Breast epithelium (tissue), 4 donors: ENCODE data around the gene PCBP3. TPM values are rescaled to one million over a fixed set of nuclear protein-coding genes. Genes with fewer than 3 reads are reported as not detected.

Experiments
- DNase-seq, 2 donors: peaks; one replicate each; pipeline ENCODE4 v3.0.0-alpha.2; 2019; ENCODE audit warnings: low spot score in 2 of 2
- H3K27ac ChIP-seq, 2 donors: fragments of 200-600 bp; sonication (generic) in 1 of 2; one replicate each; pipeline ENCODE4 v1.5.1; 2016 to 2019; ENCODE audit warnings: mild to moderate bottlenecking in 1 of 2
- H3K27me3 ChIP-seq, 2 donors: fragments of 200-600 bp; sonication (generic) in 1 of 2; one replicate each; pipeline versions ENCODE4 v1.5.1 to v1.6.0; 2017 to 2019; ENCODE audit warnings: control low read depth in 1 of 2, mild to moderate bottlenecking in 1 of 2
- H3K36me3 ChIP-seq: fragments of 200-600 bp; one replicate; pipeline ENCODE4 v1.5.1; 2019
- H3K4me1 ChIP-seq, 2 donors: fragments of 200-600 bp; sonication (generic); one replicate each; pipeline ENCODE4 v1.5.1; 2016 to 2019; ENCODE audit warnings: control low read depth in 1 of 2
- H3K4me3 ChIP-seq, 3 donors: fragments of 200-600 bp; sonication (generic); 1 replicate in 2 of 3; 2 replicates in 1 of 3; pipeline ENCODE4 v1.5.1; 2016 to 2019; ENCODE audit warnings: mild to moderate bottlenecking in 3 of 3, moderate library complexity in 2 of 3
- H3K9me3 ChIP-seq, 2 donors: fragments of 200-600 bp; sonication (generic) in 1 of 2; one replicate each; pipeline ENCODE4 v1.5.1; 2016 to 2019; ENCODE audit warnings: control low read depth in 1 of 2
- CTCF ChIP-seq, 3 donors: fragments of 450-650 bp; IDR thresholded peaks; one replicate each; pipeline ENCODE4 v1.5.1; 2016 to 2017; ENCODE audit warnings: antibody characterized with exemption in 3 of 3, mild to moderate bottlenecking in 3 of 3, moderate library complexity in 3 of 3
- POLR2A ChIP-seq: fragments of 450-650 bp; IDR thresholded peaks from one replicate; pipeline ENCODE4 v1.6.1; 2016; ENCODE audit warnings: antibody characterized with exemption, mild to moderate bottlenecking, moderate library complexity
- POLR2AphosphoS5 ChIP-seq, 3 donors: sonication (generic); formaldehyde crosslinking; IDR thresholded peaks; one replicate each; pipeline ENCODE4 v1.6.1; 2017; ENCODE audit warnings: antibody characterized with exemption in 3 of 3
- intact Hi-C: fragments of 100-400 bp; cut with DNase I; formaldehyde crosslinking; loops from one replicate; pipeline ENCODE4 v1.15.1; 2023; ENCODE audit warnings: low total_unique reads
- total RNA-seq, 3 donors: library from RNA; depleted of rRNA; stranded (reverse); fragments of >200 nt; gene quantifications; one replicate each; pipeline ENCODE4 v1.1.0, GENCODE V29; 2016

PCBP3 gene
- total RNA-seq, 3 donors from 2014 or later, result 3.4 to 13.8 (median 4.6) TPM

- Histone ChIP-seq H3K4me1 (no peaks in the 10 kb centered on the region), H3K27ac (no peak overlapping the region), H3K36me3 (no peaks in the 10 kb centered on the region), H3K4me3 (no peak overlapping the region), H3K9me3 (no peaks in the 10 kb centered on the region), H3K27me3 (peaks cover 0 to 30% of the 10 kb centered on the region in 2 donors)
- DNase-seq, result peak in 1 of 2 donors; percentile 25
- TF ChIP-seq POLR2A (no peak), CTCF (IDR thresholded peaks at IDR 0.05) (no peak), POLR2AphosphoS5 (IDR thresholded peaks at IDR 0.05) (no peak)
- intact Hi-C loops, result no loop called here
These were observed 225.0 kb downstream of the PCBP3 start for GRCh38 chr21:45868488-45868887.

DNA sequence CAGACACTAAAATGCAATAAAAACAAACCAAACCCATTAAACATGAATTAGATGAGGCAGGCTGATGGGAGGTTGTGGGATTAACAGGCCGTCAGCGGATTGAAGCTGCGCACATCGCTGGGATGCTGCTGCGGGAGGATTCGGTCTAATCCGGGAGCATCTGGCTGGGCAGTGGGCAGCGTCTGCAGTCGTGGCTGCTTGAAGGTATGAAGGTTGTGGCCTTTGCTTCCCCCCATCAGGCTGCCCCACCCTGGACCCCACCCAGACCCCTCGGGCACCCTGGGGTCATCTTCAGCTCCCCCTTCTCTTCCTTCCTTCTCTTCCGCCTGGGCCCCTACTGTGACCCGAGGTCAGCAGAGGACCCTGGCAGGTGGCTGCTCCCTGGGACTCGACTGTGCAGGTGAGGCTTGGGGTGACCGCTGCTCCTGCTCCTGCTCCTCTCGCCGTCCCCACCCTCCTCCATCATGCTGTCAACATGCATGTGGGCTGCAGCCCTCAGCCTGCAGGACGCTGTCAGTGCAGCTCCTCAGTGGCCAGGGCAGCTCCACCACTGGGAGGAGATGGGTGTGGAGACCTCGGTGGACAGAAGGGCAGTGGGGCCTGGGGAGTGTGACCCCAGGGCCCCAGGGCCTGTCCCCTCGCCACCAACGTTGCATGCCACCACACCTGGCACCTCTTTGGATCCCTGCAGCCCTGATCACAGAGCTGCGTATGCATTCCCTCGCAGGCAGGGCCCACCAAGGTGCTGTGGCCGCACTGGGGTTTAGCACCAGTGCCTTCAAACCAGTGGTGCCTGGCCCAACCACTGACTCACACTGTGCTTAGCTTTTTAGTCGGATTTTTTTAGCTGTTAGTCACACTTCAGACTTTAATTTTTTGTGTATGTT lies 225.8 kb downstream of the PCBP3 start:
- Histone ChIP-seq H3K27ac (no peak overlapping the region), H3K4me1 (no peaks in the 10 kb centered on the region), H3K9me3 (no peaks in the 10 kb centered on the region), H3K4me3 (no peak overlapping the region), H3K36me3 (no peaks in the 10 kb centered on the region), H3K27me3 (peaks cover 0 to 22% of the 10 kb centered on the region in 2 donors)
- intact Hi-C loops, result no loop called here
- peak in 1 of 2 donors; percentile 47 for DNase-seq
- TF ChIP-seq POLR2AphosphoS5 (IDR thresholded peaks at IDR 0.05), result no peak
- TF ChIP-seq POLR2A, result no peak
- TF ChIP-seq CTCF (IDR thresholded peaks at IDR 0.05), result no peak

DNA sequence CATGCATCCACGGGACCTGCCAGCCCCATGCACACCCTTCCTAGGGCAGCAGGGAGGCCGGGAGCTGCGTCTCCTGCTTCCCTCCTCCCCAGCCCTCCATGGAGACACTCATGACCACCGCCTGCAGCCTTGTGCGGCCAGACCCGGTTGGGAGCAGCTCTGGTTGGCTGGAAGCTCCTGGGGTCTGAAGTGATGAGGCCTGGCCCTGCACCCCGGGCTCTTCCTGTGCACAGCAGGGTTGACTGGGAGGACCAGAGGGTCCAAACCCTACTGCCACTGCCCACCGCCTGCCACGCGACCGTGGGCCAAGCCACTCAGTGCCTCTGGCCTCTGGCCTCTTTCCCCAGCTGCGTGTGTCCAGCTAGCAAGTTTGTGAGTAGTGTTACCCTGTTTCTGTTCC lies 226.9 kb downstream of the PCBP3 start:
- no peak overlapping the region for H3K27ac ChIP-seq
- H3K4me1 ChIP-seq, result no peaks in the 10 kb centered on the region
- DNase-seq, result peak in 1 of 2 donors; percentile 40
- TF ChIP-seq CTCF (IDR thresholded peaks at IDR 0.05), result no peak
- no peak for TF ChIP-seq POLR2A
- no peak for TF ChIP-seq POLR2AphosphoS5 (IDR thresholded peaks at IDR 0.05)
- intact Hi-C loops, result no loop called here
- H3K4me3 ChIP-seq, result no peak overlapping the region
- H3K36me3 ChIP-seq, result no peaks in the 10 kb centered on the region
- H3K9me3 ChIP-seq, result no peaks in the 10 kb centered on the region
- H3K27me3 ChIP-seq, result peaks cover 0 to 22% of the 10 kb centered on the region in 2 donors

DNA sequence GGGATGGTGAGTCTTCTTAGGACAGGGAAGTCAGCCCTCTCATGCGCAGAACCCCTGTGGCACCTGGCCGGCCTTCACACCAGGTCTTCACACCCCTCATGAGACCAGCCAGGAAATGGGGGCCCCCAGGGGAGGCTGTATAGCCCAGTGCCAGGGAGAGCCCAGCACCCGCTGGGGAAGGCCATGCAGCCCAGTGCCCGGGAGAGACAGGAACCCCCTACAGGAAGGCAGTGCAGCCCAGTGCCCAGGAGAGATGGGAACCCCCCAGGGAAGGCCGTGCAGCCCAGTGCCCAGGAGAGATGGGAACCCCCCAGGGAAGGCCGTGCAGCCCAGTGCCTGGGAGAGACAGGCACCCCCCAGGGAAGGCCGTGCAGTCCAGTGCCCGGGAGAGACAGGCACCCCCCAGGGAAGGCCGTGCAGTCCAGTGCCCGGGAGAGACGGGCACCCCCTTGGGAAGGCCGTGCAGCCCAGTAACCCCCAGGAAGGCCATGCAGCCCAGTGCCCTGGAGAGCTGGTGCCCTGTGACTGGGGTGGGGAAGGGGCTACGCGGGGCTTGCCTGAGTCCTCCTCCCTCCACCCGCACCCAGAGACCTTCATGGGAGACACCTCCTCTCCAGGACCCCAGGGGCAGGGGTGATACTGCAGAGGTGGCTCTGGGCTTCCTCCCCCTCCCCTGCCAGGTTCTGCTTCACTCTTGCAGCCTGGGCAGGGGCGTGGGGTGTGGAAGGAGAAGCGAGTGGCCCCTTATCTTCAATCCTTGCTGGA lies 227.5 kb downstream of the PCBP3 start:
- H3K36me3 ChIP-seq, result no peaks in the 10 kb centered on the region
- no peak for TF ChIP-seq CTCF (IDR thresholded peaks at IDR 0.05)
- TF ChIP-seq POLR2A, result no peak
- no peak for TF ChIP-seq POLR2AphosphoS5 (IDR thresholded peaks at IDR 0.05)
- H3K4me1 ChIP-seq, result no peaks in the 10 kb centered on the region
- peaks cover 0 to 16% of the 10 kb centered on the region in 2 donors for H3K27me3 ChIP-seq
- H3K9me3 ChIP-seq, result no peaks in the 10 kb centered on the region
- DNase-seq, result peak in 1 of 2 donors; percentile 37
- no peak overlapping the region for H3K27ac ChIP-seq
- intact Hi-C loops, result no loop called here
- H3K4me3 ChIP-seq, result no peak overlapping the region
